HepG2 (cell line): ENCODE data around the gene RPAP2. TPM values are rescaled to one million over a fixed set of nuclear protein-coding genes. Genes with fewer than 3 reads are reported as not detected.

Experiments
- ATAC-seq: fragments of 200-7000 bp; cut with Tn5 transposase; 3 replicates; pipeline ENCODE4 v1.9.1; 2020; ENCODE audit warnings: mild to moderate bottlenecking, moderate library complexity
- BruUV-seq: library from RNA; stranded (reverse); fragments of 400-500 nt; replicated peaks from 2 replicates; lab custom pipeline; 2021; lab: Mats Ljungman, UMichigan
- CTCF ChIA-PET: fragments of 300-600 bp; formaldehyde crosslinking; extraction: SDS; loops from one replicate; lab custom pipeline; 2021; ENCODE audit warnings: low total read pairs, inconsistent platforms, low intra/inter-chr PET ratio; lab: Yijun Ruan, JAX
- POLR2A ChIA-PET: fragments of 350-600 bp; sonication (Branson Sonifier 250); formaldehyde crosslinking; loops from one replicate; lab custom pipeline; 2020; ENCODE audit warnings: antibody characterized with exemption, inconsistent platforms; lab: Yijun Ruan, JAX
- DNase-seq: peaks from one replicate; pipeline ENCODE4 v3.0.0-alpha.2; 2015; ENCODE audit warnings: low spot score
- FAIRE-seq: peaks from 3 replicates; lab custom pipeline; 2011; peaks lifted over from hg19 to GRCh38; lab: Jason Lieb, UNC
- H2AFZ ChIP-seq: one replicate; pipeline ENCODE4 v1.6.1; 2011; ENCODE audit warnings: low read length, inconsistent platforms
- H3K27ac ChIP-seq: fragments of 300-600 bp; 3 replicates; pipeline ENCODE4 v1.8.0; 2011; ENCODE audit warnings: mixed run types, mild to moderate bottlenecking, mixed read lengths, low read length, inconsistent platforms; ENCODE audit not compliant: insufficient read depth; ENCODE audit errors: extremely low read length
- H3K27me3 ChIP-seq, 2 experiments: fragments of 200-600 bp in 1 of 2; 2 replicates in 1 of 2; 3 replicates in 1 of 2; pipeline versions ENCODE4 v1.6.0 to v1.8.0; 2011; ENCODE audit warnings: low read length in 2 of 2, mild to moderate bottlenecking in 2 of 2, moderate library complexity in 2 of 2, inconsistent platforms in 1 of 2; ENCODE audit not compliant: insufficient read depth in 2 of 2, control insufficient read depth in 1 of 2
- H3K36me3 ChIP-seq, 2 experiments: fragments of 200-600 bp in 1 of 2; replicated peaks in 1 of 2; 2 replicates in 1 of 2; 3 replicates in 1 of 2; pipeline versions ENCODE4 v1.5.1 to v1.8.0; 2011; ENCODE audit warnings: low read length in 2 of 2, inconsistent platforms in 1 of 2; ENCODE audit not compliant: insufficient read depth in 2 of 2, control insufficient read depth in 1 of 2
- H3K4me1 ChIP-seq: 2 replicates; pipeline ENCODE4 v1.5.1; 2012; ENCODE audit warnings: low read length, inconsistent platforms; ENCODE audit not compliant: insufficient read depth
- H3K4me2 ChIP-seq: 2 replicates; pipeline ENCODE4 v1.6.0; 2011; ENCODE audit warnings: low read depth, low read length, inconsistent platforms
- H3K4me3 ChIP-seq, 3 experiments: fragments of 200-600 bp in 1 of 3; sonication (generic), shearing (Covaris generic) in 1 of 3; replicated peaks in 1 of 3; 2 replicates each; pipeline ENCODE4 v1.5.1; 2011 to 2016; ENCODE audit warnings: low read length in 3 of 3, inconsistent platforms in 2 of 3, low read depth in 2 of 3, mild to moderate bottlenecking in 2 of 3, control low read depth in 1 of 3, mixed read lengths in 1 of 3; ENCODE audit not compliant: insufficient read depth in 1 of 3
- H3K79me2 ChIP-seq: one replicate; pipeline ENCODE4 v1.6.1; 2011; ENCODE audit warnings: low read length, inconsistent platforms; ENCODE audit not compliant: insufficient read depth
- H3K9ac ChIP-seq: 2 replicates; pipeline ENCODE4 v1.6.0; 2011; ENCODE audit warnings: mild to moderate bottlenecking, low read depth, low read length, inconsistent platforms; ENCODE audit not compliant: insufficient read depth
- H3K9me3 ChIP-seq: 2 replicates; pipeline ENCODE4 v1.5.1; 2012; ENCODE audit warnings: mild to moderate bottlenecking, low read length
- H4K20me1 ChIP-seq: 2 replicates; pipeline ENCODE4 v1.6.0; 2011; ENCODE audit warnings: inconsistent platforms, mild to moderate bottlenecking, low read length, moderate library complexity; ENCODE audit not compliant: insufficient read depth
- ARID5B ChIP-seq: IDR thresholded peaks from 2 replicates; pipeline ENCODE4 v1.4.0; 2020; ENCODE audit warnings: mild to moderate bottlenecking, missing genetic modification reagents
- SNAI1 ChIP-seq: sonication (generic); formaldehyde crosslinking; IDR thresholded peaks from 2 replicates; pipeline ENCODE4 v1.5.0; 2020; ENCODE audit warnings: mild to moderate bottlenecking, missing genetic modification reagents, borderline replicate concordance
- SOX6 ChIP-seq, 2 experiments: fragments of 450-650 bp in 1 of 2; sonication (generic) in 1 of 2; formaldehyde crosslinking in 1 of 2; IDR thresholded peaks; 2 replicates each; pipeline versions ENCODE4 v1.4.0 to v1.6.1; 2017 to 2020; ENCODE audit warnings: antibody characterized with exemption in 1 of 2, mild to moderate bottlenecking in 1 of 2, missing genetic modification reagents in 1 of 2
- SRSF1 ChIP-seq: fragments of 200-400 bp; formaldehyde crosslinking; optimal IDR thresholded peaks from 2 replicates; pipeline ENCODE3; 2017; ENCODE audit warnings: mild to moderate bottlenecking, low read depth, low read length, moderate library complexity
- ZNF18 ChIP-seq: sonication (generic); formaldehyde crosslinking; IDR thresholded peaks from 2 replicates; pipeline ENCODE4 v1.8.0; 2022; ENCODE audit warnings: mild to moderate bottlenecking, missing genetic modification reagents; ENCODE audit not compliant: insufficient replicate concordance
- ZNF281 ChIP-seq: sonication (generic); formaldehyde crosslinking; IDR thresholded peaks from 2 replicates; pipeline ENCODE4 v1.4.0; 2020; ENCODE audit warnings: missing genetic modification reagents, borderline replicate concordance
- ZNF30 ChIP-seq: sonication (generic); formaldehyde crosslinking; IDR thresholded peaks from 2 replicates; pipeline ENCODE4 v1.5.0; 2020; ENCODE audit warnings: mild to moderate bottlenecking, missing genetic modification reagents
- WGBS: methylation state at CpG from one replicate; pipeline ENCODE4 v1.1.6; 2017; ENCODE audit warnings: low lambda C conversion rate; 5-methylcytosine and 5-hydroxymethylcytosine counted together
- in situ Hi-C: cut with HindIII; loops from 2 replicates; pipeline ENCODE4 v1.10.0; 2017; ENCODE audit warnings: low pct_unique_long_range_greater_than_20kb; ENCODE audit not compliant: extremely low pct_ligation_motif_present
- intact Hi-C: fragments of 100-400 bp; cut with micrococcal nuclease; formaldehyde crosslinking; loops from one replicate; pipeline ENCODE4 v1.10.0; 2022; ENCODE audit not compliant: unreplicated experiment
- polyA plus RNA-seq, 8 experiments: library from polyadenylated mRNA; depleted of rRNA in 3 of 8; stranded (reverse) in 7 of 8; unstranded in 1 of 8; fragments of >200 nt; fragmentation: Illumina TruSeq in 4 of 8; extraction: Trizol in 4 of 8; gene quantifications; 2 replicates each; pipeline versions ENCODE4 v1.2.1 to v1.2.3, GENCODE V29; 2011 to 2016; ENCODE audit warnings: low read depth in 4 of 8, missing spikeins in 1 of 8, mixed read lengths in 1 of 8; ENCODE audit not compliant: insufficient read depth in 1 of 8
- total RNA-seq, 5 experiments: library from RNA; depleted of rRNA; stranded (reverse); fragments of >200 nt; fragmentation: Illumina TruSeq; extraction: Trizol; gene quantifications; 2 replicates each; pipeline ENCODE4 v1.2.3, GENCODE V29; 2016; ENCODE audit warnings: low read depth in 1 of 5
- TF ChIP-seq, protein P1 (sequence below): sonication (generic); formaldehyde crosslinking; IDR thresholded peaks from 2 replicates; pipeline ENCODE4 v1.9.0; 2021; ENCODE audit warnings: missing genetic modification reagents, borderline replicate concordance
- TF ChIP-seq, protein P2 (sequence below): sonication (generic); formaldehyde crosslinking; IDR thresholded peaks from 2 replicates; pipeline ENCODE4 v1.8.1; 2023; ENCODE audit warnings: mild to moderate bottlenecking, inconsistent platforms, moderate library complexity, missing genetic modification reagents, borderline replicate concordance

RPAP2 gene
- total and polyA plus RNA-seq, 2 of the 13 experiments (the other 11 are each of a cell fraction or from before 2014, with no cell fraction given), result 10.0 to 34.8 TPM

- TF ChIP-seq, protein P1, sequence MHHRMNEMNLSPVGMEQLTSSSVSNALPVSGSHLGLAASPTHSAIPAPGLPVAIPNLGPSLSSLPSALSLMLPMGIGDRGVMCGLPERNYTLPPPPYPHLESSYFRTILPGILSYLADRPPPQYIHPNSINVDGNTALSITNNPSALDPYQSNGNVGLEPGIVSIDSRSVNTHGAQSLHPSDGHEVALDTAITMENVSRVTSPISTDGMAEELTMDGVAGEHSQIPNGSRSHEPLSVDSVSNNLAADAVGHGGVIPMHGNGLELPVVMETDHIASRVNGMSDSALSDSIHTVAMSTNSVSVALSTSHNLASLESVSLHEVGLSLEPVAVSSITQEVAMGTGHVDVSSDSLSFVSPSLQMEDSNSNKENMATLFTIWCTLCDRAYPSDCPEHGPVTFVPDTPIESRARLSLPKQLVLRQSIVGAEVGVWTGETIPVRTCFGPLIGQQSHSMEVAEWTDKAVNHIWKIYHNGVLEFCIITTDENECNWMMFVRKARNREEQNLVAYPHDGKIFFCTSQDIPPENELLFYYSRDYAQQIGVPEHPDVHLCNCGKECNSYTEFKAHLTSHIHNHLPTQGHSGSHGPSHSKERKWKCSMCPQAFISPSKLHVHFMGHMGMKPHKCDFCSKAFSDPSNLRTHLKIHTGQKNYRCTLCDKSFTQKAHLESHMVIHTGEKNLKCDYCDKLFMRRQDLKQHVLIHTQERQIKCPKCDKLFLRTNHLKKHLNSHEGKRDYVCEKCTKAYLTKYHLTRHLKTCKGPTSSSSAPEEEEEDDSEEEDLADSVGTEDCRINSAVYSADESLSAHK (CRISPR knock-in tag), result no peak
- no peak for TF ChIP-seq ZNF18 (CRISPR knock-in tag)
Measured at GRCh38 chr1:92273039-92273438, 25.8 kb upstream of the RPAP2 start (continued).

- in situ Hi-C loops, result no loop called here
- Histone ChIP-seq H2AFZ (no peak overlapping the region), H3K27me3 (no peaks in the 10 kb centered on the region), H3K4me1 (no peaks in the 10 kb centered on the region), H3K79me2 (no peaks in the 10 kb centered on the region), H3K9ac (no peak overlapping the region), H3K36me3 (peaks cover 8 to 35% of the 10 kb centered on the region in 2 experiments), H3K4me2 (no peak overlapping the region), H3K27ac (no peak overlapping the region), H3K9me3 (no peaks in the 10 kb centered on the region), H3K4me3 (no peak overlapping the region), H4K20me1 (no peaks in the 10 kb centered on the region)
- ChIA-PET POLR2A (no interaction called here), CTCF (no interaction called here)
- intact Hi-C loops, result no loop called here
- FAIRE-seq (no peak), DNase-seq (no peak), ATAC-seq (no peak)
- WGBS, result 97% methylated on average over 1 of the region's 1 CpG
- no TSS peak for BruUV-seq
- TF ChIP-seq, protein P2, sequence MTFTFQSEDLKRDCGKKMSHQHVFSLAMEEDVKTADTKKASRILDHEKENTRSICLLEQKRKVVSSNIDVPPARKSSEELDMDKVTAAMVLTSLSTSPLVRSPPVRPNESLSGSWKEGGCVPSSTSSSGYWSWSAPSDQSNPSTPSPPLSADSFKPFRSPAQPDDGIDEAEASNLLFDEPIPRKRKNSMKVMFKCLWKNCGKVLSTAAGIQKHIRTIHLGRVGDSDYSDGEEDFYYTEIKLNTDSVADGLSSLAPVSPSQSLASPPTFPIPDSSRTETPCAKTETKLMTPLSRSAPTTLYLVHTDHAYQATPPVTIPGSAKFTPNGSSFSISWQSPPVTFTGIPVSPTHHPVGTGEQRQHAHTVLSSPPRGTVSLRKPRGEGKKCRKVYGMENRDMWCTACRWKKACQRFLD (CRISPR knock-in tag), result no peak
- TF ChIP-seq SRSF1 (no peak), SOX6 (IDR thresholded peaks at IDR 0.05) (no peak), SOX6 (CRISPR knock-in tag; IDR thresholded peaks at IDR 0.05) (no peak), ARID5B (CRISPR knock-in tag) (no peak), ZNF30 (CRISPR knock-in tag) (no peak), ZNF281 (CRISPR knock-in tag) (no peak), SNAI1 (CRISPR knock-in tag) (no peak)
Measured at GRCh38 chr1:92274939-92275338, 23.9 kb upstream of the RPAP2 start.
